GM12801 (cell line): Measurements from ENCODE around the gene MDN1.

ENCODE experiments used
- CTCF ChIP-seq: IDR thresholded peaks from one replicate; pipeline ENCODE4 v1.5.1; 2011; ENCODE audit warnings: control low read depth; ENCODE audit not compliant: insufficient read length; ENCODE audit errors: extremely low read depth

Gene MDN1

GRCh38 chr6:89803271-89803670 is 16.3 kb downstream of the MDN1 start:
- TF ChIP-seq CTCF, result no peak

GRCh38 chr6:89799756-89800155 is 19.8 kb downstream of the MDN1 start:
- TF ChIP-seq CTCF, result no peak

GRCh38 chr6:89799096-89799495 is 20.5 kb downstream of the MDN1 start:
- TF ChIP-seq CTCF, result no peak

- no peak for TF ChIP-seq CTCF
Observed at GRCh38 chr6:89797317-89797716, 22.3 kb downstream of the MDN1 start.

GRCh38 chr6:89794324-89794723 is 25.3 kb downstream of the MDN1 start:
- no peak for TF ChIP-seq CTCF

GRCh38 chr6:89793586-89793985 is 26.0 kb downstream of the MDN1 start:
- no peak for TF ChIP-seq CTCF

- TF ChIP-seq CTCF, result no peak
Observed at GRCh38 chr6:89792881-89793280, 26.7 kb downstream of the MDN1 start.

- TF ChIP-seq CTCF, result no peak
Observed at GRCh38 chr6:89790403-89790802, 29.2 kb downstream of the MDN1 start.
